GM18526 (cell line): ENCODE measurements around the gene FGF16.

Experiments used
- POLR2A ChIP-seq: IDR thresholded peaks from 3 replicates; pipeline ENCODE4 v1.6.1; 2011; ENCODE audit not compliant: insufficient read length; ENCODE audit errors: extremely low read depth

The FGF16 gene

DNA sequence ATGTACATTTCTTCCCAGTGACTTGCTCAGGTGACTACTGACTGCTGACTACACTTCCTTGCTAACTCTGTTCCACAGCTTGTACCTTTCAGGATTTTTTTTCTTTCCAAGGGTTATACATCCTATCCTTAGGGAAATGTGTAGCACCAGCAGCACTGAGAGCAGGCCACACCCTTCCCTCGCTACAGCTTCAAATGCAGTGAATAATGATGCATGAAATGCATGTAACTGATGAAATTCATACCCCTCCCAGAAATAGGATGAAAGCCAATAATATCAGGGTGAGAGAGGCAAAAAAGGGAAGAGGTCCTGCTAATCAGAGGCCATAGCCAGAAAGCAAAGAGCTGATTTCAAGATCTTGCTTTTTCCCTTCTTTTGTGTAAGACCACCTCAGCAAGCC, 6.2 kb upstream of the FGF16 start:
- TF ChIP-seq POLR2A = no peak

DNA sequence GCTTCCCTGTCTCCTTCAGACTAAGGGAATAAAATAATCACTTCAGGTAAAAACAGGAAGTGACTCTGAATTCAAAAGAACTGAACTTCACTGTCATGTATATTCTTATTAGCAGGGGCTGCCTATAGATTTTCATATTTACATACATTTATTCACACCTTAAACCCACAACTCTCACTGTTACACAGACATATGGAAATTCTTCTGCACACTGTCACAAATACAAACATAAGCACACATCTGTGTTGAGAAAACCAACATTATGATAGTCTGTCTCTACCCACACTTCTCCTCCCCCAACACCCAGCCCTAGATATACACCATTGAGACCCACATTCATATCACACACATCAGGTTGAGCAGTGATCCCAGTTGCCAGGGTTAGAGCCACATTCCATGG, 5.7 kb upstream of the FGF16 start:
- TF ChIP-seq POLR2A = no peak

- no peak for TF ChIP-seq POLR2A
Observed at GRCh38 chrX:77442728-77443127, 4.5 kb upstream of the FGF16 start.

- TF ChIP-seq POLR2A = no peak
Observed at GRCh38 chrX:77444075-77444474, 3.1 kb upstream of the FGF16 start.

DNA sequence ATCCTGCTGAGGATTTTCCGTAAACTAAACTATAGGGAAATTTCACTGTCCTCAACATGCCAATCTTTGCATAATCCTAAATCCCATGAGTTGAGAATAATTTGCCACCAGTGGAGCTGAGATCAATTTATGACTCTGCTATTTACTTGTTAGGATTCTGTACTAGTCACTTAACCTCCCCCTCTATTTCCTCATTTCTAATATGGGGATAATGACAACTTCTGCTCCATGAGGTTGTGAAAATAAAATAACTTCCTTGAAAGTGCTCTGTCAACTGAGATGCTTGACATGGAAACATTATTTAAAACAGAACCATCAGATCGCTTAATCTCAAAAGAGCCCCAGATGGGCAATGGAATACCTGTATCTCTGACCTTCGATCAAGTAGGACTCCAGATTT, 2.6 kb upstream of the FGF16 start:
- TF ChIP-seq POLR2A = no peak

DNA sequence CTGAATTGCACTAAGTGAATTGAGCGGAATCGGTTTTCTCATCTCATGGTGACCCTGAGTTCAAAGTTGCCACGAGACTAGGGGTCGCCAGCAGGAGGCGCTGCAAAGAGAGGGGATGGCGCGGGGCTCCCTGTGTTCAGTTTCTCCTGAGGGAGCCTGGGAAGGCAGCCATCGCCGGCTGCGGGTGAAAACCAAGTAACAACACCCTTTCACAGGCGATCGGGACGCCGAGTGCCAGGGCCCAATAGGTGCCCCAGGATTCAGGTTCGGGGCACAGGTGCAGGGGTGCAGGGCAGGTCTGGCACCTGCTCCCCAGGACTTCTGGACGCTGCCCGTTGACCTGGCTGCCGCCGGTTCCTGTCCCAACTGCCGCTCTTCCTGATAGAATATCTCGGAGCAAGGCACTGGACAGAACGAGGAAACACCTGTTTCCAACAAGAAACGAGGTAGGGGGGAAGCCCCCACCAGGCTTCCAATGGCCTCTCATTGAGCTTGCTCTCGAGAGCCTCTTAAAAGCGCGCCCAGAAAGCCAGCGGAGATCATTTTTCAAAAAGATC, 1.1 kb upstream of the FGF16 start:
- no peak for TF ChIP-seq POLR2A

GRCh38 chrX:77447653-77448569, 722 bp downstream of the FGF16 start:
- no peak for TF ChIP-seq POLR2A

GRCh38 chrX:77450415-77450814, 3.2 kb downstream of the FGF16 start:
- no peak for TF ChIP-seq POLR2A

- TF ChIP-seq POLR2A = no peak
Observed at GRCh38 chrX:77450996-77451395, 3.8 kb downstream of the FGF16 start.

DNA sequence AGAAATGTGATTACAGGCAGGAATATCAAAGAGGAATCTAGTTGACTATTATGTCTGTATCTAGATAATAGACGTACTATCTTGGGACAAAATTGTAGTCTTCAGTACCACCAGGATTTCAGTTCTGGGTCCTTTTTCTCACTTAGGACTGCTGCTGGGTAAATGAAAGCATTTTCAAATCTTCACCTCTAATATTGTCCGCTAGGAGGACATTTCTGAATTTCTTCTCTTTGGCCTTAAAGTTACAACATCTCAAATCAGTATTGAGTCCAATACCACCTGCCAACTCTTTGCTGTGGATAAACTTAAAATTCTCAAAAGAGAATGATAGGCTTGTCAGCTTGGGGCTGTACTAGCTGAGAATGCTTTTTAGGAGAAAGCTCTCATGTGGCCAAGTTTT, 6.0 kb downstream of the FGF16 start:
- TF ChIP-seq POLR2A = no peak

GRCh38 chrX:77455437-77455836, 8.2 kb downstream of the FGF16 start:
- no peak for TF ChIP-seq POLR2A

DNA sequence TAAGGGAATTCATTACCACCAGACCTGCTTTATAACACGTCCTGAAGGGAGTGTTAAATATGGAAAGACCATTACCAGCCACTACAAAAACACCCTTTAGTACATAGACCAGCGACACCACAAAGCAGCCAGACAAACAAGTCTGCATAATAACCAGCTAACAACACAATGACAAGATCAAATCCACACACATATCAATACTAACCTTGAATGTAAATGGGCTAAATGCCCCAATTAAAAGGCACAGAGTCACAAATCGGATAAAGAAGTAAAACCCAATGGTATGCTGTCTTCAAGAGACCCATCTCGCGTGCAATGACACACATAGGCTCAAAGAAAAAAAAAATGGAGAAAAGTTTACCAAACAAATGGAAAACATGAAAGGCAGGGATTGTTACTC, 36.9 kb downstream of the FGF16 start:
- TF ChIP-seq POLR2A = no peak

- no peak for TF ChIP-seq POLR2A
Observed at GRCh38 chrX:77493677-77494553, 46.7 kb downstream of the FGF16 start.

DNA sequence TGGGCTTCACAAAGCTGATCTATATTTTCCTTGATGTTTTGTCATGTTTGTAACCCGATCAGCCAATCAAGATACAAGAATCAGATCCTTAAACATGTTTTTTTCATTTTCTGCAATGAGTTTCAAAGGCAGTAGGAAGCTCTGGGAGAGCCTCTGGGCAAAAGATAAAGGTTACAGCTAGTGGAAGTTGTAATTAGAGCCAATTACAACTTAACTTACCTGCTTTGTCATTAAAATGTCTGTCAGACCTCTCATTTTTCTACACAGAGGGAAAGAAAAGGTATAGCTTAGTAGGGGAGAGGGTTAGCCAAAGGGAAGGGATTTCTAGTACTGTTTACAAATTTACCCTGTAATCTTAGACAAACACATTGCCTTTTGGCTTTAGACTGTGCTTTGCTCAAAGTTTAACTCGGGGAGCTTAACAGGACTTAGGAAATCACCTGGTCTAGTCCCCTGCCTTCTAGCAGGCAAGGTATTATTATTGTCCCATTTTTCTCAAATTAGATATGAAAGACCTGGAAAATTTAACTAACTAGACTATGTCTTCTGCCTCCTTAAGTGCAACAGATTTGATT, 55.8 kb downstream of the FGF16 start:
- no peak for TF ChIP-seq POLR2A

DNA sequence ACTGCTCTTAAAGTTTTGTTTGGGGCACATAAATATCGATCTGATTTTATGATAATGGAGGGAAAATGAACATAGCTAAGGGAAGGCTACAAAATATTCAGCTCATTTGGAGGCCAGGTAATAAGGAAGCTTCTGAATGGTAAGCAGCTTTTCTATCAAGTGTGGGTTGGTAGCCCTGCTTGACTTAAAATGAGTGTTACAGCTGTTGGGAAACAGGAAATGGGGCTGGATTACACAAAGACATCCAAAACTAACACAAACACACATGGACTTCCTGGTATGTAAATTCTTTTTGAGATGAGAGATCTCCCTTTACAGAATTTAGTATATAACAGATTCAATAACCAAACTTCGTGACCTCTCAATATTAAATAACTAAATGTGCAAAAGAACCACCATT, 58.0 kb downstream of the FGF16 start:
- TF ChIP-seq POLR2A = no peak
